CD4-positive, alpha-beta T cell (primary cell): ENCODE data around the gene ARHGEF39. TPM values are rescaled to one million over a fixed set of nuclear protein-coding genes. Genes with fewer than 3 reads are reported as not detected.

Experiments
- ATAC-seq: fragments of 200-7000 bp; cut with Tn5 transposase; one replicate; pipeline ENCODE4 v1.10.0; 2022; ENCODE audit warnings: mild to moderate bottlenecking; ENCODE audit not compliant: poor library complexity
- CTCF ChIA-PET: fragments of 350-600 bp; sonication (Branson Sonifier 250); formaldehyde crosslinking; loops from one replicate; lab custom pipeline; 2021; ENCODE audit warnings: antibody characterized with exemption, inconsistent platforms; lab: Charles Lee
- POLR2A ChIA-PET: fragments of 350-600 bp; sonication (Branson Sonifier 250); formaldehyde crosslinking; loops from one replicate; lab custom pipeline; 2021; ENCODE audit warnings: antibody characterized with exemption, inconsistent platforms; lab: Charles Lee
- DNase-seq, 14 experiments: peaks; one replicate each; pipeline ENCODE4 v3.0.0-alpha.2; 2013 to 2020; ENCODE audit warnings: mixed read lengths in 2 of 14
- H3K27ac ChIP-seq, 2 donors: one replicate each; pipeline versions ENCODE4 v1.5.1 to v1.7.0; 2013; ENCODE audit warnings: low read length in 2 of 2, low read depth in 1 of 2, mild to moderate bottlenecking in 1 of 2
- H3K27me3 ChIP-seq, 2 experiments: 1 replicate in 1 of 2; 2 replicates in 1 of 2; pipeline versions ENCODE4 v1.6.1 to v1.7.0; 2013; ENCODE audit warnings: low read length in 2 of 2, control low read depth in 1 of 2, mild to moderate bottlenecking in 1 of 2, moderate library complexity in 1 of 2; ENCODE audit not compliant: insufficient read depth in 2 of 2, control insufficient read depth in 1 of 2
- H3K36me3 ChIP-seq: one replicate; pipeline ENCODE4 v1.6.1; 2013; ENCODE audit warnings: low read length, control low read depth; ENCODE audit not compliant: insufficient read depth
- H3K4me1 ChIP-seq: one replicate; pipeline ENCODE4 v1.6.1; 2013; ENCODE audit warnings: low read length, control low read depth; ENCODE audit not compliant: insufficient read depth
- H3K4me3 ChIP-seq: one replicate; pipeline ENCODE4 v1.5.1; 2013; ENCODE audit warnings: mild to moderate bottlenecking, low read length, moderate library complexity
- H3K9me3 ChIP-seq, 2 experiments: 1 replicate in 1 of 2; 2 replicates in 1 of 2; pipeline versions ENCODE4 v1.6.1 to v1.7.0; 2013; ENCODE audit warnings: low read length in 2 of 2, mild to moderate bottlenecking in 2 of 2, control low read depth in 1 of 2, moderate library complexity in 1 of 2; ENCODE audit not compliant: control insufficient read depth in 1 of 2, insufficient read depth in 1 of 2
- H3K27ac Mint-ChIP-seq: one replicate; pipeline ENCODE4 v1.8.0; 2020; ENCODE audit warnings: mixed read lengths
- H3K27me3 Mint-ChIP-seq: one replicate; pipeline ENCODE4 v1.8.0; 2021; ENCODE audit warnings: mixed read lengths
- H3K36me3 Mint-ChIP-seq: one replicate; pipeline ENCODE4 v1.8.0; 2021; ENCODE audit warnings: low read depth, mixed read lengths
- H3K4me1 Mint-ChIP-seq: one replicate; pipeline ENCODE4 v1.8.0; 2021; ENCODE audit warnings: low read depth, mixed read lengths
- H3K4me3 Mint-ChIP-seq: one replicate; pipeline ENCODE4 v1.8.0; 2020; ENCODE audit warnings: mild to moderate bottlenecking, mixed read lengths
- H3K9me3 Mint-ChIP-seq: one replicate; pipeline ENCODE4 v1.8.0; 2020; ENCODE audit warnings: mixed read lengths
- intact Hi-C, 2 experiments: fragments of 100-400 bp; cut with DNase I in 1 of 2; cut with micrococcal nuclease in 1 of 2; formaldehyde crosslinking; loops; one replicate each; pipeline versions ENCODE4 v1.15.1 to v1.9.0; 2023 to 2025; cut with DNase I, micrococcal nuclease
- total RNA-seq, 174 experiments: library from RNA in 2 of 174; stranded (reverse) in 2 of 174; gene quantifications; one replicate each; pipeline ENCODE4 v1.2.3 and lab custom pipeline; 2021 to 2026
- TF ChIP-seq, protein P1 (sequence below): fragments of 200-600 bp; IDR thresholded peaks from one replicate; pipeline ENCODE4 v1.8.0; 2022; ENCODE audit warnings: antibody characterized with exemption, mild to moderate bottlenecking

Gene ARHGEF39
- total RNA-seq, 2 experiments from 2014 or later, result 0.08 to 0.17 TPM

DNA sequence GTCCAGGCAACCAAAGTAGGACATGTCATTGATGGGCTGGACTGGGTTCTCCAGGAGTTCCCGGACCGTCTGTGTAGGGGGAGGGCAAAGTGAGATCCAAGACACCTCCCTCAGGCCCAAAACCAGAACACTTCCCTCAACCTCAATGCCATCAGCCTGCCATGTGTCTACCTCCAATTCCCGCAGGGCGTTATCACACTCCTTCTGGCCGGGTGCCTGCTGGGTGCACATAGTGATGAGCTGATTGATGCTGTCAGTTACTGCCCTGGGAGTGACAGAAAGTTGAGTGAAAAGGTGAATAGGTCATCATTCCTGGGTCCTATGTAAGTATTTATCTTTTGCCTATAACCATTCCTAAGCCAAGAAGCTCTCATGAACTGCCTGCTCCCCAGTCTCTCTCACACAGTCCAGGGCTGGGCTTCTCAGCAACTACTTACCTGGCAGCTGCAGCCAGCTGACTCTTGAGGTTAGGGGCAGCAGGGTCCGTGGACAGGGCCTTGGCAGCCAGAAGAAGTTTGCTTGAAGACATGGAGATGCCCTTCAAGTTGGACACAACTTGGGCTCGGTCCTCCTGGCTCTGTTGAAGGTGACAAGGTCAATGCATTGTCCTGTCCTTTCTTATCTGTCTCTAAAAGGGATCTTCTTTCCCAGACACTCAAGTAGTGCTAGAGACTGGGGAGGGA is 46.0 kb upstream of the ARHGEF39 start:
- POLR2A ChIA-PET, result no interaction called here
- H3K27ac ChIP-seq, result no peak overlapping the region

DNA sequence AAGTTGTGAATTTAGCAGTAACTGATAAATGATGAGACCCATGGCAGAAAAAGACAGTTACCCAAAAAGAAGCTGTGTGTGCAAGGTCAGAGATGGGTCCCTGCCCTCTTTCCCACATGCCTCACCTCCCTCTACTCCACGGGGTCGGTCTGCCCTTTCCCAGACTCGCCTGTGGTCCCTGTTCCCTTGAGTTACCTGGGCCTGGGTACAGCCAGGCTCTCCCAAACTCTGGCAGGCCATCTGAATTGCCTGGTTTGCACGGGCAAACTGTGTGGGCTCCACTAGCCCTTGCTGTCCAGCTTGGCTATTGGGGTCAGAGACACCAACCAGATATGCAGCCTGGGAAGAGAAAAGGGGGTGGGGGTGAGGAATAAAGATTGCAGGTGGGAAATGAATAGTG is 43.2 kb upstream of the ARHGEF39 start:
- peak overlapping the region in 1 of 2 donors; percentile 5 for H3K27ac ChIP-seq
- no peak overlapping the region for H3K4me3 ChIP-seq
- Mint-ChIP-seq H3K4me3 (no peak overlapping the region), H3K36me3 (peaks cover 29% of the 10 kb centered on the region), H3K9me3 (no peaks in the 10 kb centered on the region), H3K27ac (no peak overlapping the region), H3K27me3 (no peaks in the 10 kb centered on the region), H3K4me1 (no peaks in the 10 kb centered on the region)
- no peaks in the 10 kb centered on the region for H3K4me1 ChIP-seq
- no peaks in the 10 kb centered on the region for H3K27me3 ChIP-seq
- intact Hi-C loops, result no loop called here
- DNase-seq (no peak), ATAC-seq (no peak)
- TF ChIP-seq, protein P1, sequence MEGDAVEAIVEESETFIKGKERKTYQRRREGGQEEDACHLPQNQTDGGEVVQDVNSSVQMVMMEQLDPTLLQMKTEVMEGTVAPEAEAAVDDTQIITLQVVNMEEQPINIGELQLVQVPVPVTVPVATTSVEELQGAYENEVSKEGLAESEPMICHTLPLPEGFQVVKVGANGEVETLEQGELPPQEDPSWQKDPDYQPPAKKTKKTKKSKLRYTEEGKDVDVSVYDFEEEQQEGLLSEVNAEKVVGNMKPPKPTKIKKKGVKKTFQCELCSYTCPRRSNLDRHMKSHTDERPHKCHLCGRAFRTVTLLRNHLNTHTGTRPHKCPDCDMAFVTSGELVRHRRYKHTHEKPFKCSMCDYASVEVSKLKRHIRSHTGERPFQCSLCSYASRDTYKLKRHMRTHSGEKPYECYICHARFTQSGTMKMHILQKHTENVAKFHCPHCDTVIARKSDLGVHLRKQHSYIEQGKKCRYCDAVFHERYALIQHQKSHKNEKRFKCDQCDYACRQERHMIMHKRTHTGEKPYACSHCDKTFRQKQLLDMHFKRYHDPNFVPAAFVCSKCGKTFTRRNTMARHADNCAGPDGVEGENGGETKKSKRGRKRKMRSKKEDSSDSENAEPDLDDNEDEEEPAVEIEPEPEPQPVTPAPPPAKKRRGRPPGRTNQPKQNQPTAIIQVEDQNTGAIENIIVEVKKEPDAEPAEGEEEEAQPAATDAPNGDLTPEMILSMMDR, result no peak
- peaks cover 93% of the 10 kb centered on the region for H3K36me3 ChIP-seq
- ChIA-PET POLR2A (no interaction called here), CTCF (no interaction called here)
- H3K9me3 ChIP-seq, result no peaks in the 10 kb centered on the region

More for the DNA sequence above, 46.0 kb upstream of the ARHGEF39 start:
- H3K36me3 ChIP-seq, result peaks cover 92% of the 10 kb centered on the region
- TF ChIP-seq, protein P1, result no peak
- H3K36me3 Mint-ChIP-seq, result peaks cover 57% of the 10 kb centered on the region
- DNase-seq (no peak), ATAC-seq (no peak)
- no peaks in the 10 kb centered on the region for H3K9me3 ChIP-seq
- intact Hi-C loops, result no loop called here
- H3K4me3 ChIP-seq, result no peak overlapping the region
- H3K4me3 Mint-ChIP-seq, result no peak overlapping the region
- H3K27ac Mint-ChIP-seq, result no peak overlapping the region
- H3K4me1 Mint-ChIP-seq, result no peaks in the 10 kb centered on the region
- H3K27me3 ChIP-seq, result no peaks in the 10 kb centered on the region
- CTCF ChIA-PET, result interaction anchor here (0.6 to 1.6 kb wide), 3 partner anchors 14 to 64 kb away, joined by 3 read pairs; partner anchors contain the start of gene CREB3
- no peaks in the 10 kb centered on the region for H3K27me3 Mint-ChIP-seq
- H3K4me1 ChIP-seq, result no peaks in the 10 kb centered on the region
- H3K9me3 Mint-ChIP-seq, result no peaks in the 10 kb centered on the region

GRCh38 chr9:35706951-35707350 is 42.0 kb upstream of the ARHGEF39 start:
- H3K27me3 ChIP-seq, result no peaks in the 10 kb centered on the region
- CTCF ChIA-PET, result no interaction called here
- H3K27ac Mint-ChIP-seq, result peak overlapping the region; percentile 66
- H3K9me3 ChIP-seq, result no peaks in the 10 kb centered on the region
- ATAC-seq (no peak), DNase-seq (no peak)
- H3K4me3 Mint-ChIP-seq, result no peak overlapping the region
- H3K4me3 ChIP-seq, result no peak overlapping the region
- no peaks in the 10 kb centered on the region for H3K9me3 Mint-ChIP-seq
- TF ChIP-seq, protein P1, result no peak
- POLR2A ChIA-PET, result interaction anchor here (0.5 to 1.4 kb wide), 2 partner anchors 11 to 32 kb away, joined by 3 to 4 read pairs; no protein-coding TSS in a partner anchor
- H3K36me3 Mint-ChIP-seq, result peaks cover 17% of the 10 kb centered on the region
- no peaks in the 10 kb centered on the region for H3K4me1 Mint-ChIP-seq
- intact Hi-C loops, result no loop called here
- no peaks in the 10 kb centered on the region for H3K4me1 ChIP-seq
- H3K27ac ChIP-seq, result peak overlapping the region in 1 of 2 donors; percentile 32
- H3K36me3 ChIP-seq, result peaks cover 93% of the 10 kb centered on the region
- no peaks in the 10 kb centered on the region for H3K27me3 Mint-ChIP-seq
